UCSD-AML1 (cell line): Measurements from ENCODE around the gene VSIG2.

Experiments
- DNase-seq: peaks from one replicate; lab custom pipeline; 2025; ENCODE audit not compliant: unreplicated experiment; lab: John Stamatoyannopoulos, UW

The VSIG2 gene

DNA sequence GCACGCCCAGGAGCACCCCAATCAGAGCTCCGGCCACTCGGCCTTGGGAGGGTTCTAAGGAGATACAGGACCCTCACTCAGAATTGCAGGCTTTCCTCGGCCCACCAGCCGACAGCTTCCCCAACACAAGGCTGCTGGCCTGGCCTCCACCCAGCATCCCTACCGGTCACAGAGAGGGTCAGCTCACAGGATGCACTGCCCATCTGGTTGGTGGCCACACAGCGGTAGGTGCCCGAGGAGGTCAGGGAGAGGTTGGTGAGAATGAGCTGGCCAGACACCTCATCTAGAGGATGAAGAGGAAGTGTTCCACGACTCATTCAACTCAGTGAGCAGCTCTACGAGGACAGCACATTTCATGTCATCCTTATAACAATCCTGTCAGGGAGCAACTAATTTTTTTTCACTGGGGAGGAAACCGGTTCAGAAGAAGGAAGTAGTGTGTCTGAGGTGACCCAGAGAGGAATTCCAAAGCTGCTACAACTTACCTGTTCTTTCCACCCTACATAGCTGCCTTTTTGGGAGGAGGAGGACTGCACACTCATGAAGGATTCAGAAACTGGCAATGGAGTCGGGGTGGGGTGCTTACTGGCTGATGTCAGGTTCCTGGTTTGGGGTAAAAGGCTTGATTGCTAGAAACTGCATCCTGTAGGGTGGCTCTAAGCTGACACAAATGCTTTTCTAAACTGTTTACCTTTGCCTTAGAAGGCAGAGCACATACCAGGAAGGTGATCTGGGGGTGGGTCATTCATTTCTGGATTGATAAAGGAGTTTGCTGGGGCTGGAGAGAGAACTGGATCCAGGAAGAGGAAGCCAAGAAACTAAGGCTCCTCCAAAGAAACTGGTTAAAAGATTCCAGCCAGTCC is 3.3 kb downstream of the VSIG2 start:
- DNase-seq: no peak

DNA sequence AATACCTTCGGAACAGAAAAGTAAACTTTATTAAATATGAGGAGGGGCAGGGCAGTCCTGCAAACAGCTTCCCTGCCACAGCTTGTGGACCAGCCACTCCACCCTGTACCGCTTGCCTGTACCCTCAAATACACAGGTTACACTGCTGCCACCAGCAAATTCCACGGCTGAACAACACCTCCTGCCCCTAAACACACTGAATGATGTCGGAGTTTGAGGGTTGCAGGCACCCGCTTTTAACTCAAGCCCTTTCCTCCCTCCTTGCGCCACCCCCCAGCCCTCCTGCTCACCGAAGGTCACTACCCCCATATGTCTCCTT is 4.0 kb downstream of the VSIG2 start:
- DNase-seq: no peak

DNA sequence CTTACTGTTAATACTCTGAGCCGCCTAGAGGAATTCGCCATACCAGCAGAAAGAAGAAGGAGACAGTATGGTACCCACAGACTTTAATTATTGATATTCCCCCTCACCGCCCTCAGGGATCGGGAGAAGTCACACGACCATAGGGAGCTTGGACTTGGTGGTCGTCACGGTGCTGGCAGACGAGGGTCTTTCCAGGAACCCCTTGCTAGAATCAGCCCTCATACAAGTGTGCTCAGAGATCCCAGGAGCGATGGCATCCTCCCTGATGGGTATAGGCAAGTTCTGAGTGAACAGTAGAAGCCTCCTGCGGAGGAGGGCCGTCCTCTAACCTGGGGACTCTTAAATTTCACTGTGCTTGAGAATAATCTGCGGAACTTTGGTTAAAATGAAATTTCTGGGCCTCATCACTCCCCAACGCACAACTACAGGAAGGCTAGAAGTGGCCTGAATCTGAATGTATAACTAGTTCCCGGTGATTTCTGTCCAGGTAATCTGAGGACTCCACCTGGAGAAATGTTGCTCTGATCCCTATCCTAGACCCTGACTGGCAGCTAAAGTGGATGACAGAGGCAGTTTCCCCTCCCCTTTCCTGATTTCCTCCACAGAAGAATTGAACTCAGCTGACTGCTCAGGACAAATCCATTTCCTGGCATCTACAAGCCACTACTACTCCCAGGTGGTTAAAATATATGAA is 4.5 kb downstream of the VSIG2 start:
- no peak for DNase-seq

DNA sequence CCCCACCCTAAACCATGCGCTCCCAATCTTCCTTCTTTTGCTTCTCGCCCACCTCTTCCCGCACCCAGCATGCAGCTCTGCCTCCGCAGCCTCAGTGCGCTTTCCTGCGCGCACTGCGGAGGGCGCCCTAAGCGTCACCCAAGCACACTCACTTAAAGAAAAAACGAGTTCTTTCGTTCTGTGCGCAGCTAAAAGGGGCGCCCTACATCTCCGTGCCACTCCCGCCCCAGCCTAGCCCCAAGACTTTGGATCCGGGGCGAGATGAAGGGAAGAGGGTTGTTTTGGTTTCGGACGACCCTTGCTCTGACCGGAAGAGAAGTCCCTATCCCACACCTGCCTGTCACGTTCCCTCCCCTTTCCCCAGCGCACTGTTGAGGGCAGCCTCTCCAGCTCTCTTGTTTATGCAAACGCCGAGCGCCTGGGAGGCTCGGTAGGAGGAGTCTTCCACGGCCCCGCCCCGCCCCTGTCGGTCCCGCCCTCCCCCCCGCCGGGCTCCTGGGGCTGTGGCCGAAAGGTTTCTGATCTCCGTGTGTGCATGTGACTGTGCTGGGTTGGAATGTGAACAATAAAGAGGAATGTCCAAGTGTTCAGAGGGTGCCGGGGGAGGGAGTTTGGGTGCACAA is 5.3 kb downstream of the VSIG2 start:
- DNase-seq: no peak

DNA sequence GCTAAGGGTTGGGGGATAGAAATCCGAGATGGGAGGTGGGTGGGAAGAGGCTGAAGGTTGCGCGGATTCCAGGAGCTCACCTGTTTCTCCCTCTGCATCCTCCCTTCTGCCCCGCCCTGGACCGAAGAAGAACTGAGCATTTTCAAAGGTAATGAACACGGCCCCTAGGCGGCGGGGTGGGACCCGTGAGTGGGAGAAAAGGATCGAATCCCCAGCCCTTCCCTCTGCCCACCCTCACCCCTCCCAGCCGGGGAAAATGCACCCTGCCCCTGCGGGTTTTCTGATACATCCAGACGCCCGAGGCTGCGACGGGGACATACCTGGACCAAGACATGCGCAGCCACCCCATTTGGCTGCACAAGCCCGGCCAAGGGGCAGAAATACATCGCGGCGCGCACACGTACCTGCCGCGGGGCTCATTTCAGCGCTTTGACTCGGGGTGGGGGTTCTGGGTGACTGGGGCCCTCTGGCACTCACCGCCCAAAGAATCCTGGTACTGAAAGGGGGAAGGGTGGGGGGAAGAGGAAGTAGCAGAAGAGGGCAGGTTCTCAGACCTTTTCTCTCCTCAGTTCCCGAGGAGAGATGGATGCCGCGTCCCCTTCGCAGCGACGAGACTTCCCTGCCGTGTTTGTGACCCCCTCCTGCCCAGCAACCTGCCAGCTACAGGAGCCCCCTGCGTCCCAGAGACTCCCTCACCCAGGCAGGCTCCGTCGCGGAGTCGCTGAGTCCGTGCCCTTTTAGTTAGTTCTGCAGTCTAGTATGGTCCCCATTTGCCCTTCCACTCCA is 6.0 kb downstream of the VSIG2 start:
- no peak for DNase-seq

DNA sequence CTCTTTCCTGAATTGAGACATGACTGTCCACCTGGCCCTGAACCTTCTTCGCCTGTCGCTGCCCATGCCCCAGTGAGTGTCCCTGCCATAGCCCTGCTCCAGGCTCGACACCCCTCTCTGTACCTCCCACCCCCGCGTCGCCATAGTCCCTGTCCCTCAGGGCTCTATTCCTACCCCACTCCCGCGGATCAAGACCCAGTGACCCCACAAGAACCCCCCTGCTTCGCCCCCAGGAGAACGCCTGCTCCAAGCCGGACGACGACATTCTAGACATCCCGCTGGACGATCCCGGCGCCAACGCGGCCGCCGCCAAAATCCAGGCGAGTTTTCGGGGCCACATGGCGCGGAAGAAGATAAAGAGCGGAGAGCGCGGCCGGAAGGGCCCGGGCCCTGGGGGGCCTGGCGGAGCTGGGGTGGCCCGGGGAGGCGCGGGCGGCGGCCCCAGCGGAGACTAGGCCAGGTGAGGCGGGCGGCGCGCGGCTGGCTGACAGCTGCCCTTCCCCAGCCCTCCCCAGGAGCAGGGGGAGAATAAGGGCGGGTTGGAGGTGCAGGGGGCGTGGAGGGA is 6.7 kb downstream of the VSIG2 start:
- DNase-seq: no peak

DNA sequence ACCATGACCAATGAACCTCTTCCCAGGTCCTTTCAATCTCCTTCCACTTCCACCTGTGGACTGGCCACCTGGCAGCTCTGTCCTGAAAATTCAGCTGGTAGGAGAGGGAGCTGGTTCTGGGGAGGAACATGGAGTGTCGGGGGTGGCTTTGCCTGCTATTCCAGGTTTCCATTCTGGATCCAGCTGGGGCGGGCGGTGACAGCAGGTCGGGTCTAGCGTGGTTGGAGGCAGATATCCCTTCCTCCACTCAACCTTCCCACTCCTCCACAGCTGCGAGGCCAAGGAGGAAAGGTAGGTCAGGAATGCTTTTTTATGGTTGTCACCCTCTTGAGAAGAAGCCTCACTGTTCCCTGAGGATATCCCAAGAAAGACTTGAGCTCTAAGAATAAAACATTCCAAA is 9.0 kb downstream of the VSIG2 start:
- DNase-seq: no peak

DNA sequence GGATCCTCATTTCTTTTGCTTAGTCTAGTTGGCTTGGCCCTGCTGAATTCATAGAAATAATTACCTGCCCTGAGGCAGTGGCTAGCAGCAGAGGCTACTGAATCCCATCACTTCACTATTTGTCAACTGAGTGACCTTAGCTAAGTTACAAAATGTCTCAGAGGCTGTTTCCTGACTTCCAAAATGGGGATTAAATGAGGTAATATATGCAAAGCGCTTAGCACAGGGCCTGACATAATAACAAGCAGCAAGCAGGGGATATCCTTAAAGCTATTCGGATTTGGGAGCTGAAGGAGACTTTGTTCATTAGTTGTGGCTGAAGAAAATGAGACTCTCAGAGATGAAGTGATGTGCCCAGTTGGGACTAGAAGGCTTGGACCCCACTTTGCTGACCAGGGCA is 9.5 kb downstream of the VSIG2 start:
- no peak for DNase-seq

DNA sequence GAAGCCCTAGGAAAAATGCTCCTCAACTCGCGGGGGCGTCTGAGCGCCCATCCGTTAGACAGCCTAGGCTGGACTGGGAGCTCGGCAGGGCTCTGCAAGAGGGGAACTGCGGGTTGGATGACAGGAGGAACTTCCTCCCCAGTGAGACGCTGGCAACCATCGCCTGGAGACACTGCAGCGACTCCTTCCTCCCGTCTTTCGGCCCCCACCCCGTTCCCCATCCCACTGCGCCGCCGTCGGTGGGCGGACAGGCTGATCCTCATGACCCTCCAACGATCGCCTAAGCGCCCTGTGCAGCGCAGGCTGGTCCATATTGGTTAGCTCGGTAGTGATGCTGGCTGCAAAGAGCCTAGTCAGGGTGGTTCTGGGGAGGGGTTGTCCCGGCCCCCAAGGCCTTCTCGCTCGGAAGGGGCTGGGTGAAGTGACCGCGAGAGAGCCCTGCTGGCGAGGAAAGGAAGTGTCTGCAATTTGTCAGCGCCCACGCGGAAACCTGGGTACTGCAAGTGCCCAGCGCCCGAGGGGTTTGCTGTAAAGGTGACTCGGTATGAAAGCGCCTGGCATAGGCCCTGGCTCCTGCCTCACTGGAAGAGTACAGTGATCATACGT is 11.7 kb downstream of the VSIG2 start:
- peak; percentile 82 for DNase-seq

DNA sequence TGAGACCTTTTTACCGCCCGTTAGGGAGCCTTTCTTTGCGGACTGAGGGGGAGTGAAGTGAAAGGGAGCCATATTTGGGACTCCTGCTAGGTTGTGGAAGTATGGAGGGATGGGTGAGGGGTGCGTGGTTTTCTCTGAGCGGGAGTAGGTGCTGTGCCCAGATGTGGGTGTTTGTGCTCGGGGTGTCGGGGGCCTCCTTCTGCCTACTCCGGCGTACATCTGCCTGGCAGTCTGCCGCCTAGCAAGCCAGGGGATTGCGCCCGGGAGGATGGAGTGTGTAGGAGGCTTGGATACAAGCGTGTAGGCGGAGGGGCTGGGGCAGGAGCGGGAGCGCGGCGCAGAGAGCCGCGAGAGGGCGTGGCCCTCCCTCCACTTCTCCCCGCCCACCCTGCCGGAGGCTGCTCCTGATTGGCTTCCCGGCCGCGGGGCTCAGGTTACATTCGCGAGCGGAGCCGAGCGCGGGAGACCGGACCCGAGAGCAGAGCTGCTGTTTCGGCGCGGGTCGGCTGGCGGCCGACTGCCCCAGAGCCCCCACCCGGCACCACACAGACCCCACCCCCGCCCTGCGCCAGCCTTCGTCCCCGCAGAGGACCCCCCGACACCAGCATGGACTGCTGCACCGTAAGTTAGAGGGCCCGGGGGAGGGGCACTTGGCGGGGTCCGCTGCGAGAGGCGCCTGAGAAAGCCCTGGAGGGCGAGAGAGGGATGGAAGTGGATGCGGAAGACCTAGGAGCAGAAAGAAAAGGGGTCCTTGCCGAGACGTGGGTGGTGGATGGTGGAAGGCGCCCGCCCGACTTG is 12.4 kb downstream of the VSIG2 start, which contains the start of gene NRGN:
Gene NRGN (plus strand): TSS at position 464 of the 798 bp plus-strand sequence. CDS start 143 bp downstream, at position 607.
- DNase-seq: peak; percentile 92

DNA sequence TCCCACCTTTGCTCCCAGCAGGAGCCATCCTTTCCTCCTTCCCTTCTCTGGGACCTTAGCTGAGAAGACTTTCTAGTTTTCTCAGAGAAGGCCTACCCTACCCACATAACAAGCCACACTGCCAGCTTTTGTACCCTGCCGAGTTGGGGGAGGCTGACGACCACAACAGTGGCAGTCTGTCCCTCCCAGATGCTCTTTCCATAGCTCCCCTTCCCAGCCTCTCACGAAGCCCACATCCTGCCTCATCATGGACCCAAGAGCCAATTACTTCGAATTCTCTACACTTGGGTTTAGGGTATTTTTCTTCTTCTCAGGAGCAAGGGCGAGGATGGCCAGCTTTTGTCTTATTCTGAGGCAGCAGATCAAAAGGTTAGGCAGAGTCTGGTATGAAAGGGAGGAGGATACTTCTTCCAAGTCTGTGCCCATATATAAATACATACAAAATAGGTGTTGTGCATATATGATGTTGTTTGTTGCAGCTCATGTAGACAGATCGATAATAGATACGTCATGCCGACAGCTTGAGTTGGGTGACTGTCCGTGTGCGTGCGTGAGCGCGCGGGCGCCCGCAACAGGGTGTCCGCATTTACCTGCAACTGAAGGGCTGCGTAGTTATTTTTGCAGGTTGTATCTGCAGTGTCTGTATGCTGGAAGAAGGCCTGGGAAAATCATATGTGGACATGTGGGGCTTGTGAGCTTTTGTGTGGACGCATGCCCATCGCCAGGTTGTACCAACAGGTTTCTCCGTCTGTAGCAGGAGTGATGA is 13.2 kb downstream of the VSIG2 start:
- no peak for DNase-seq

DNA sequence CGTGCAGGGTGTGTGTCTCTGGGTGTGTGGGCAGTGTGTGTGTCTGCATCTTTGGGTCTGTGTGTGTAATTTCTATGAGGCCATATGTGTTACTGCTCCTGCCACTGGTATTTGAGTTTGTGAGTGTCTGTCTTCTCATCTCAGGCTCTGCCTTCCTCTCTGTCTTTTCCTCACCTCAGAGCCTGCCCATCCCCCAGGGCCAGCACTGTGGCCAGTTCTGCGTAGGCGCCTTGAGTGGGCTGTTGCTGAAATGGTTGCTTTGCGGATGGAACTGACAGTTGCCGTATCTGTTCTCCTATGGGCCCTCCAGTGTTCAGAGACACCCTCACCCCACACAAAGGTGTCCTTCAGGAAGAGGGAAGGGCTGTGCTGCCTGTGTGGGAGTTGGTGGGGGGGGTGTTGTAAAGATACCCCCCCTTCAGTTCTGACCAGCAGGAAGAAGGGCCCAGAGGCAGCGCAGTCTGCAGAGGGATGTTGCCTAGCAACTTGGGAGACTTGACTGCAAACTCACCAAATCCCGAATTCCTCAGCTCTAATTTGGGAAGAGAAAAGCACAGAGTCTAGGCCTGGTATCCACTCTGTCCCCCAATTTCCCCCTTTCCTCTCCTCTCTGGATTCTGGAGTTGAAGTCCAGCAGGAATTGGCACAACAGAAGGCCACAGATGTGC is 14.3 kb downstream of the VSIG2 start:
- no peak for DNase-seq

DNA sequence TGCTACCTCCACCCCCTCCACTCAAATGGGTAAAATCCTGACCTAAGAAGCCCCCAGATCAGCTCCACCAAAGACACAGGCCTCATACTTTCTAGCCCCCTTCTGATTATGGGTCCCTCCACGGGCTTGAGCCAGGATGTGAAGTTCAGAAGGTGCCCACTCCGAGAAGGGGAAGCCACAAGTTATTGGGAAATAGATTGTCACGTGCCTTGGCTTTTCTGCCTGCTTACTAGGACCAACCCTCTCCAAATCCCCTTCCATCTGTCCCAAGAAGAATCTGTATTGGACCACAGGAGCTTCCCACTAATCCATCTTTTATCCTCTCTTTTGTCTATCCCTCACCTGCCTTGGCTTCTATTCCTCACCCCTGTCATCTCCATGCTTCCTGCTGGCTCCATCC is 15.3 kb downstream of the VSIG2 start:
- DNase-seq: no peak

DNA sequence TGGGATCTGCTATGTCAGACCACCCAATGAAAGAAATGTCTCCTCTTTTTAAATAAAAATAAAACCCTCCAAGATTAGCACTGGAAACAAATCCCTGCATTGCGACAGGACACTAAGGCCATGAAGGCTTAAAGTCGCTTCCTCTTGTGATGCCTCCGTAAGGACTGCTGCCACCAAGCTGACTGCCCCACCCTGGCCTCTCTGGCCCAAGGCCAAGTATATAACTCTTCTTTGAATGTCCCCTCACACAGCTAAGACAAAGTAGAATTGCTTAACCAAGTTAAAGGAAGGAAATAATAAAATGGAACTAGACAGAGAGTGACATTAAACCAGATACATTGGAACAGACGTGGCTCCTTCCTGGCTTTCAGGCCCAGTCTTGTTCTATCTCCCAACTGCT is 19.8 kb downstream of the VSIG2 start:
- no peak for DNase-seq

DNA sequence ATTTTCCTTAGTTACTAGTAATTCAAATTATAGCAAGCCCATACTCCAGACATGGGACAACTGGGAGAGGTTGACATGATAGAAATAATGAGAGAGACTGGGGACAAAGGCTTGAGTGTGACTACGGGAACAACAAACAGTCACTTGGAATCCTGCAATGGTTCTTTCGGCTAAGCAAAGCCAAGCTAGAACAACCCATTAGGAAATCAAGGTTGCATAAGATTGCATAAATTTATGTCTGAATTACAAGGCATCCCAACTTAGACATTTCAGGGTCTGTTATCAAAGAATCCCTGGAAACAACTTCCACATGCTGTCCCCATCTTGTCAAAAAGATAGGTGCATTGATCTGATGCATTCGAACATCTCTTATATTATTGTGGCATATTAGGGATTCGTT is 22.5 kb downstream of the VSIG2 start:
- DNase-seq: no peak

DNA sequence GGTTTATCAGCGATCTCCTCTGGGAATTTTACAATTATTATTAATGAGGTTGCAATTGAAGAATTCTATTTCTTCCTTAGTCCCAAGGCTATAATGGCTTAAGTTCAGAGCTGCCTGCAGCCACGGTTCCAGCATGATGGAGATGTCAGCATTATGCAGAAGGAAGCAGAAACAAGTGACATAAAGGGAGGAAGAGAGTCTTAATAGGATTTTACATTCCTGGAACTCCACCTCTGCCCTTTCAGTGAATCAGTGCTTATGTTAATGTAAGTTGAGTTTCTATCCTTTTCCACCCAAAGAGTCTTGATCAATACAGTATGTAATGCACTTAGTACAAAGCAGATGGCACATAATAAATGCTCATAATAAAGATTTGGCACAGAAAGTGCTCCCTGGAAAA is 23.9 kb downstream of the VSIG2 start:
- no peak for DNase-seq

DNA sequence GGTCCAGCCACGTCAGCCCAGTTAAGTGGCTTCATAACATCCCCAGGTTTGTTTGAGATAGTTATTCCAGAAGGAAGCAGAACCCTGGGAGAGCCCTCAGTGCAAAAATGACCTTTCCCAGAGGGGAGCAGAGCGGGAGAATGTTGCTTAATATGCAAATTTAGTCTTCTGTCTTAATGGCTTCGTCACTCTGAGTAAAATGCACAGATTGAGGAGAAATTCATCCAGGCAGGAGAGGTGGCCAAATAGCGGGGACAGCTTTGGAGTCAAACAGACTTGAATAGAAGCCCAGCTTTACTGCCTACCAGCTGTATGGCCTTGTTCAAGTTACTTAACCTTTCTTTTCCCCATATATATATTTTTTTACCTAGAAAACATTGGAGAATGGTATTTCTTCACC is 24.6 kb downstream of the VSIG2 start:
- no peak for DNase-seq

DNA sequence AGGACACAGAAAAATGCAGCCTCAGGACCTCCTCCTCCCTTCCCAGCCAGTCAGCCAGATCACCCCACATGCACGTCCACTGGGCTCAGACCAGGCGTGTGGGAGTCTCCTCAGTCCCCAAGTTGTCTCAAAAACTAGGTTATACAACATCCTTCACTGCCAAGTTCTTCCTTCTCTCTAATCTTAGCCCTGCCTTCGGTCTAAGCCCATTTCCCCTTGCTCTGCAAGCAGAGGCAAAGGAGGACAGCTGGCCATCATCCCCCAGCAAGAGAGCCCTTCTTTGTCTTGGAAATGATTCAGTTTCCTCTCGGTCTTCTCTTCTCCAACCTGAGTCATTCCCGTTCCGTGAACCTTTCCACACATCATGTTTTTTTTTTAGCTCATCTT is 26.3 kb downstream of the VSIG2 start:
- no peak for DNase-seq
